ENCODE results near the gene SCARF2. TPM values are rescaled to one million over a fixed set of nuclear protein-coding genes. Genes with fewer than 3 reads are reported as not detected.

The SCARF2 gene
- total and polyA plus RNA-seq, 4 donors = 0.15 to 2.0 (median 1.7) TPM

DNA sequence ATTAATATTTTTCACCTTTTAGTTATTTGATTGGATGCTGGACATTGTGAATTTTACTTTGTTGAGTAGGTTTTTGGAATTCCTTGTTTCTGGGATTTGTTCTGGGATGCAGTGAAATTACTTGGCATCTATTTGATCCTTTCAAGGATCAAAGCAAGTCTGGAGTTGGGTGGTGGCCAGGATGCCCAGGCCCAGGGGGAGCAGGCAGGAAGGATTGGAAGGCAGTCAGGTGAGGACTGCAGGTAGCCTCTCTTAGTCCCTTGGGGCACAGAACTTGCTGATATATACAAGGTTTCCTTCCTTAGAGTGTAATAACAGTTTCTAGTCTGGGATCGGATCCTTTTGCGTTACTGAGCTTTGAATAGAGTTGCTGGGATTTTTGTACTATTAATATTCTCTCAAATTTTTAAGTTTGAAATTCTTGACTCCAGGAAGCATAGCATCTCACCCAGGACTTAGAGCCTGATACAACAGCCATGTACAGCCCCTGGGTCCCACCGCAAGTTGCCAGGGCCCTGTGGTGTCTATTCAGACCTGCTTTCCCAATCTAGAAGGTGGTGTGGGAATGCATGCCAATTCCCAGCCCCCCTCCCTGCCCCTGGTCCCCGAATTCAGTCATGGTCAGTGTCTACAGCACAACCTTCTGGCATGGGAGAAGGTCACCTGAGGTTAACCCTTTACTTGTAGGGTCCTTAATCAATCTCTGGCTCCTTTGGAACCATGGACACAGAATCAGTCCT lies 37.6 kb downstream of the SCARF2 start:
- no peaks in the 10 kb centered on the region for H3K9me3 ChIP-seq (ENCODE audit: control insufficient read depth in 4 of 4, low read length in 3 of 4)

DNA sequence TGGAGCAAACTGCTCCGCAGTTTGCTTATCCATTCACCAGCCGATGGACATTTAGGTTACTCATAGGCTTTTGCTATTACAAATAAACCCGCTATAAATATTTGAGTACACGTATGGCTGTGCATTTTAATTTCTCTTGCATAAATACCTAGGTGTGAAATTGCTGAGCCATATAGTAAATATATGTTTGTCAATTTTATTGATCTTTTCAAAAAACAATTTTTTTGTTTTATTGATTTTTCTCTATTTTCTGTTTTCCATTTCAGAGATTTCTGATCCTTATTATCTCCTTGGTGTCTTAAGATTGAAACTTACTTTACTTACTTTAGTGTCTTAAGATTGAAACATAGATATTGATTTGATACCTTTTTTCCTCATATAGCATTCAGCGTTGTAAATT lies 39.2 kb downstream of the SCARF2 start:
- H3K36me3 ChIP-seq (ENCODE audit: control insufficient read depth in 4 of 4, insufficient read depth in 3 of 4, low read depth in 1 of 4, low read length in 3 of 4) = no peaks in the 10 kb centered on the region
- 98% methylated on average over 5 of the region's 5 CpGs for WGBS

More for the DNA sequence above, 37.6 kb downstream of the SCARF2 start:
- TF ChIP-seq HNF4A (conservative IDR thresholded peaks at IDR 0.05) = no peak
- no peak for TF ChIP-seq FOXA1 (IDR thresholded peaks at IDR 0.05)
- TF ChIP-seq, protein P1, sequence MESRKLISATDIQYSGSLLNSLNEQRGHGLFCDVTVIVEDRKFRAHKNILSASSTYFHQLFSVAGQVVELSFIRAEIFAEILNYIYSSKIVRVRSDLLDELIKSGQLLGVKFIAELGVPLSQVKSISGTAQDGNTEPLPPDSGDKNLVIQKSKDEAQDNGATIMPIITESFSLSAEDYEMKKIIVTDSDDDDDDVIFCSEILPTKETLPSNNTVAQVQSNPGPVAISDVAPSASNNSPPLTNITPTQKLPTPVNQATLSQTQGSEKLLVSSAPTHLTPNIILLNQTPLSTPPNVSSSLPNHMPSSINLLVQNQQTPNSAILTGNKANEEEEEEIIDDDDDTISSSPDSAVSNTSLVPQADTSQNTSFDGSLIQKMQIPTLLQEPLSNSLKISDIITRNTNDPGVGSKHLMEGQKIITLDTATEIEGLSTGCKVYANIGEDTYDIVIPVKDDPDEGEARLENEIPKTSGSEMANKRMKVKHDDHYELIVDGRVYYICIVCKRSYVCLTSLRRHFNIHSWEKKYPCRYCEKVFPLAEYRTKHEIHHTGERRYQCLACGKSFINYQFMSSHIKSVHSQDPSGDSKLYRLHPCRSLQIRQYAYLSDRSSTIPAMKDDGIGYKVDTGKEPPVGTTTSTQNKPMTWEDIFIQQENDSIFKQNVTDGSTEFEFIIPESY (IDR thresholded peaks at IDR 0.05) = no peak
- TF ChIP-seq, protein P2, sequence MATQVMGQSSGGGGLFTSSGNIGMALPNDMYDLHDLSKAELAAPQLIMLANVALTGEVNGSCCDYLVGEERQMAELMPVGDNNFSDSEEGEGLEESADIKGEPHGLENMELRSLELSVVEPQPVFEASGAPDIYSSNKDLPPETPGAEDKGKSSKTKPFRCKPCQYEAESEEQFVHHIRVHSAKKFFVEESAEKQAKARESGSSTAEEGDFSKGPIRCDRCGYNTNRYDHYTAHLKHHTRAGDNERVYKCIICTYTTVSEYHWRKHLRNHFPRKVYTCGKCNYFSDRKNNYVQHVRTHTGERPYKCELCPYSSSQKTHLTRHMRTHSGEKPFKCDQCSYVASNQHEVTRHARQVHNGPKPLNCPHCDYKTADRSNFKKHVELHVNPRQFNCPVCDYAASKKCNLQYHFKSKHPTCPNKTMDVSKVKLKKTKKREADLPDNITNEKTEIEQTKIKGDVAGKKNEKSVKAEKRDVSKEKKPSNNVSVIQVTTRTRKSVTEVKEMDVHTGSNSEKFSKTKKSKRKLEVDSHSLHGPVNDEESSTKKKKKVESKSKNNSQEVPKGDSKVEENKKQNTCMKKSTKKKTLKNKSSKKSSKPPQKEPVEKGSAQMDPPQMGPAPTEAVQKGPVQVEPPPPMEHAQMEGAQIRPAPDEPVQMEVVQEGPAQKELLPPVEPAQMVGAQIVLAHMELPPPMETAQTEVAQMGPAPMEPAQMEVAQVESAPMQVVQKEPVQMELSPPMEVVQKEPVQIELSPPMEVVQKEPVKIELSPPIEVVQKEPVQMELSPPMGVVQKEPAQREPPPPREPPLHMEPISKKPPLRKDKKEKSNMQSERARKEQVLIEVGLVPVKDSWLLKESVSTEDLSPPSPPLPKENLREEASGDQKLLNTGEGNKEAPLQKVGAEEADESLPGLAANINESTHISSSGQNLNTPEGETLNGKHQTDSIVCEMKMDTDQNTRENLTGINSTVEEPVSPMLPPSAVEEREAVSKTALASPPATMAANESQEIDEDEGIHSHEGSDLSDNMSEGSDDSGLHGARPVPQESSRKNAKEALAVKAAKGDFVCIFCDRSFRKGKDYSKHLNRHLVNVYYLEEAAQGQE (IDR thresholded peaks at IDR 0.05) = no peak
- Histone ChIP-seq H3K4me3 (ENCODE audit: low read depth in 1 of 3, low read length in 3 of 3) (no peak overlapping the region), H3K36me3 (ENCODE audit: control insufficient read depth in 4 of 4, insufficient read depth in 3 of 4, low read depth in 1 of 4, low read length in 3 of 4) (no peaks in the 10 kb centered on the region), H3K4me1 (ENCODE audit: control insufficient read depth in 4 of 4, insufficient read depth in 4 of 4, low read length in 3 of 4) (peaks cover 0 to 11% (median 9%) of the 10 kb centered on the region in 4 donors), H3K9ac (ENCODE audit: low read depth in 1 of 2, low read length in 2 of 2) (no peak overlapping the region), H3K27ac (ENCODE audit: low read depth in 1 of 2, low read length in 2 of 2) (no peak overlapping the region), H3K27me3 (ENCODE audit: control insufficient read depth in 4 of 4, insufficient read depth in 4 of 4, low read length in 3 of 4) (no peaks in the 10 kb centered on the region)
- DNase-seq (ENCODE audit: low spot score) = no peak
- WGBS = 89% methylated on average over 4 of the region's 4 CpGs

More for the DNA sequence above, 39.2 kb downstream of the SCARF2 start:
- H3K27me3 ChIP-seq (ENCODE audit: control insufficient read depth in 4 of 4, insufficient read depth in 4 of 4, low read length in 3 of 4) = no peaks in the 10 kb centered on the region
- no peak for DNase-seq (ENCODE audit: low spot score)
- H3K9me3 ChIP-seq (ENCODE audit: control insufficient read depth in 4 of 4, low read length in 3 of 4) = no peaks in the 10 kb centered on the region
- peaks cover 4 to 26% (median 18%) of the 10 kb centered on the region in 4 donors for H3K4me1 ChIP-seq (ENCODE audit: control insufficient read depth in 4 of 4, insufficient read depth in 4 of 4, low read length in 3 of 4)
- no peak overlapping the region for H3K4me3 ChIP-seq (ENCODE audit: low read depth in 1 of 3, low read length in 3 of 3)
- H3K27ac ChIP-seq (ENCODE audit: low read depth in 1 of 2, low read length in 2 of 2) = no peak overlapping the region
- TF ChIP-seq RAD21 (IDR thresholded peaks at IDR 0.05) (no peak), EGR1 (IDR thresholded peaks at IDR 0.05; ENCODE audit: low read depth in 2 of 2) (no peak), TAF1 (conservative IDR thresholded peaks at IDR 0.05) (no peak), SP1 (IDR thresholded peaks at IDR 0.05) (no peak), FOXA1 (IDR thresholded peaks at IDR 0.05) (no peak), HNF4A (conservative IDR thresholded peaks at IDR 0.05) (no peak)
- TF ChIP-seq, protein P2 (IDR thresholded peaks at IDR 0.05) = no peak
- no peak overlapping the region for H3K9ac ChIP-seq (ENCODE audit: low read depth in 1 of 2, low read length in 2 of 2)
